IMR-90 (cell line): ENCODE results near the gene MAVS. TPM values are rescaled to one million over a fixed set of nuclear protein-coding genes. Genes with fewer than 3 reads are reported as not detected.

Source experiments
- ATAC-seq: fragments of 200-7000 bp; cut with Tn5 transposase; 2 replicates; pipeline ENCODE4 v1.9.1; 2020; ENCODE audit warnings: low read depth, mild to moderate bottlenecking, moderate library complexity
- BruUV-seq: library from RNA; stranded (reverse); fragments of 400-500 nt; replicated peaks from 2 replicates; lab custom pipeline; 2021; lab: Mats Ljungman, UMichigan
- CTCF ChIA-PET: fragments of 300-600 bp; formaldehyde crosslinking; extraction: SDS; loops from one replicate; lab custom pipeline; 2021; ENCODE audit warnings: antibody characterized with exemption; lab: Yijun Ruan, JAX
- POLR2A ChIA-PET: fragments of 300-600 bp; sonication (Branson Sonifier 250); formaldehyde crosslinking; loops from one replicate; lab custom pipeline; 2022; ENCODE audit warnings: antibody characterized with exemption; ENCODE audit not compliant: unreplicated experiment; lab: Charles Lee
- DNase-seq: peaks from one replicate; pipeline ENCODE4 v3.0.0; 2013
- H2AFZ ChIP-seq: replicated peaks from 2 replicates; pipeline ENCODE3; 2013; ENCODE audit warnings: low read length, mild to moderate bottlenecking; ENCODE audit not compliant: poor library complexity
- H2AK5ac ChIP-seq: 2 replicates; pipeline ENCODE4 v1.6.1; 2013; ENCODE audit warnings: low read depth, low read length, inconsistent platforms
- H2AK9ac ChIP-seq: replicated peaks from 2 replicates; pipeline ENCODE3; 2013; ENCODE audit warnings: mild to moderate bottlenecking, low read depth, low read length, moderate library complexity; ENCODE audit not compliant: poor library complexity
- H2BK120ac ChIP-seq: 2 replicates; pipeline ENCODE4 v1.6.1; 2013; ENCODE audit warnings: low read depth, low read length, inconsistent platforms
- H2BK15ac ChIP-seq: 3 replicates; pipeline ENCODE4 v1.6.1; 2013; ENCODE audit warnings: low read depth, low read length, inconsistent platforms
- H2BK20ac ChIP-seq: 2 replicates; pipeline ENCODE4 v1.6.1; 2013; ENCODE audit warnings: low read depth, mild to moderate bottlenecking, inconsistent platforms, low read length, moderate library complexity
- H2BK5ac ChIP-seq: 2 replicates; pipeline ENCODE4 v1.6.1; 2013; ENCODE audit warnings: mild to moderate bottlenecking, low read depth, low read length, inconsistent platforms; ENCODE audit not compliant: poor library complexity, severe bottlenecking
- H3K14ac ChIP-seq: replicated peaks from 2 replicates; pipeline ENCODE4 v1.6.1; 2013; ENCODE audit warnings: low read depth, low read length, inconsistent platforms
- H3K18ac ChIP-seq: 2 replicates; pipeline ENCODE4 v1.6.1; 2013; ENCODE audit warnings: low read depth, low read length, control low read depth
- H3K23ac ChIP-seq: 2 replicates; pipeline ENCODE4 v1.6.1; 2013; ENCODE audit warnings: low read depth, low read length, inconsistent platforms
- H3K27ac ChIP-seq: 2 replicates; pipeline ENCODE4 v1.5.1; 2013; ENCODE audit warnings: mild to moderate bottlenecking, control low read depth, low read length; ENCODE audit not compliant: insufficient read depth
- H3K27me3 ChIP-seq: 2 replicates; pipeline ENCODE4 v1.6.1; 2013; ENCODE audit warnings: low read length; ENCODE audit not compliant: control insufficient read depth, insufficient read depth
- H3K36me3 ChIP-seq: 2 replicates; pipeline ENCODE4 v1.6.1; 2013; ENCODE audit warnings: low read length, mixed read lengths; ENCODE audit not compliant: control insufficient read depth, insufficient read depth
- H3K4ac ChIP-seq: 2 replicates; pipeline ENCODE4 v1.6.1; 2013; ENCODE audit warnings: low read depth, low read length, inconsistent platforms
- H3K4me1 ChIP-seq: 2 replicates; pipeline ENCODE4 v1.6.1; 2013; ENCODE audit warnings: low read length, mixed read lengths; ENCODE audit not compliant: control insufficient read depth, insufficient read depth
- H3K4me2 ChIP-seq: 2 replicates; pipeline ENCODE4 v1.6.1; 2013; ENCODE audit warnings: low read depth, mild to moderate bottlenecking, control low read depth, low read length, moderate library complexity
- H3K4me3 ChIP-seq: 2 replicates; pipeline ENCODE4 v1.5.1; 2013; ENCODE audit warnings: low read depth, mild to moderate bottlenecking, control low read depth, low read length, moderate library complexity; ENCODE audit not compliant: insufficient read depth
- H3K56ac ChIP-seq: 2 replicates; pipeline ENCODE4 v1.6.1; 2013; ENCODE audit warnings: low read length, inconsistent platforms; ENCODE audit not compliant: insufficient read depth; ENCODE audit errors: extremely low read depth
- H3K79me1 ChIP-seq, 2 experiments: 2 replicates each; pipeline ENCODE4 v1.6.1; 2013; ENCODE audit warnings: low read length in 2 of 2, inconsistent platforms in 1 of 2, low read depth in 1 of 2
- H3K9ac ChIP-seq: 2 replicates; pipeline ENCODE4 v1.6.1; 2013; ENCODE audit warnings: low read depth, low read length, control low read depth
- H3K9me1 ChIP-seq: 2 replicates; pipeline ENCODE4 v1.6.1; 2013; ENCODE audit warnings: low read length, inconsistent platforms; ENCODE audit not compliant: insufficient read depth
- H3K9me3 ChIP-seq: 2 replicates; pipeline ENCODE4 v1.6.1; 2013; ENCODE audit warnings: low read length; ENCODE audit not compliant: control insufficient read depth, insufficient read depth
- H4K20me1 ChIP-seq: 2 replicates; pipeline ENCODE4 v1.6.1; 2013; ENCODE audit warnings: low read length, inconsistent platforms; ENCODE audit not compliant: insufficient read depth
- H4K5ac ChIP-seq: 2 replicates; pipeline ENCODE4 v1.6.1; 2013; ENCODE audit warnings: mild to moderate bottlenecking, low read depth, low read length, control low read depth
- H4K8ac ChIP-seq, 2 experiments: 2 replicates each; pipeline ENCODE4 v1.6.1; 2013; ENCODE audit warnings: low read depth in 2 of 2, low read length in 2 of 2, control low read depth in 1 of 2, inconsistent platforms in 1 of 2
- H4K91ac ChIP-seq: 2 replicates; pipeline ENCODE4 v1.6.1; 2013; ENCODE audit warnings: low read depth, low read length, inconsistent platforms; ENCODE audit not compliant: insufficient read depth
- BHLHE40 ChIP-seq: fragments of 150-350 bp; IDR thresholded peaks from 2 replicates; pipeline ENCODE4 v1.6.1; 2016; ENCODE audit warnings: mild to moderate bottlenecking, low read depth, low read length
- CTCF ChIP-seq: conservative IDR thresholded peaks from 2 replicates; pipeline ENCODE4 v1.5.1; 2012; ENCODE audit warnings: mild to moderate bottlenecking, low read depth, low read length, improper control_type of control experiment
- ELK1 ChIP-seq: fragments of 150-350 bp; IDR thresholded peaks from 2 replicates; pipeline ENCODE4 v1.6.1; 2016; ENCODE audit warnings: low read depth, mild to moderate bottlenecking, low read length, moderate library complexity, borderline replicate concordance
- FOS ChIP-seq: fragments of 150-350 bp; IDR thresholded peaks from 2 replicates; pipeline ENCODE4 v1.6.1; 2016; ENCODE audit warnings: low read depth, low read length
- MAZ ChIP-seq: IDR thresholded peaks from 2 replicates; pipeline ENCODE4 v1.6.1; 2012; ENCODE audit warnings: low read depth, mild to moderate bottlenecking, low read length, improper control_type of control experiment, moderate library complexity, borderline replicate concordance
- MXI1 ChIP-seq: IDR thresholded peaks from 2 replicates; pipeline ENCODE4 v1.6.1; 2012; ENCODE audit warnings: low read depth, mild to moderate bottlenecking, low read length, moderate library complexity, borderline replicate concordance
- NFE2L2 ChIP-seq: fragments of 150-350 bp; IDR thresholded peaks from 2 replicates; pipeline ENCODE4 v1.6.1; 2016; ENCODE audit warnings: low read depth, mild to moderate bottlenecking, low read length
- POLR2A ChIP-seq: IDR thresholded peaks from 2 replicates; pipeline ENCODE4 v1.6.1; 2012; ENCODE audit warnings: mild to moderate bottlenecking, low read depth, low read length
- RAD21 ChIP-seq: IDR thresholded peaks from 2 replicates; pipeline ENCODE4 v1.6.1; 2012; ENCODE audit warnings: low read length, improper control_type of control experiment
- RCOR1 ChIP-seq: IDR thresholded peaks from 2 replicates; pipeline ENCODE4 v1.6.1; 2012; ENCODE audit warnings: mild to moderate bottlenecking, low read length, improper control_type of control experiment; ENCODE audit not compliant: insufficient replicate concordance
- WGBS, 2 experiments: methylation state at CpG; one replicate each; pipeline versions ENCODE4 v1.1.5 to v1.1.7; 2013; ENCODE audit warnings: missing lambda C conversion rate in 2 of 2; ENCODE audit not compliant: insufficient read length in 1 of 2; ENCODE audit errors: extremely low coverage in 2 of 2; 5-methylcytosine and 5-hydroxymethylcytosine counted together
- dilution Hi-C: fragments of 300-500 bp; cut with HindIII; formaldehyde crosslinking; loops from one replicate; pipeline ENCODE4 v1.14.3; 2018; ENCODE audit warnings: low sequenced_read_pairs; ENCODE audit not compliant: unreplicated experiment
- in situ Hi-C: fragments of 300-500 bp; cut with MboI; formaldehyde crosslinking; loops from 3 replicates; pipeline ENCODE4 v1.14.3; 2019; ENCODE audit warnings: low sequenced_read_pairs, inconsistent platforms, mixed read lengths
- intact Hi-C: fragments of 100-400 bp; cut with micrococcal nuclease; formaldehyde crosslinking; loops from 2 replicates; pipeline ENCODE4 v1.10.0; 2022
- polyA plus RNA-seq, 3 experiments: library from polyadenylated mRNA; depleted of rRNA; stranded (reverse); fragments of >200 nt; gene quantifications; 2 replicates each; pipeline ENCODE4 v1.2.3, GENCODE V29; 2012; ENCODE audit warnings: low replicate concordance in 1 of 3
- total RNA-seq: library from RNA; depleted of rRNA; stranded (reverse); fragments of >200 nt; gene quantifications from 2 replicates; pipeline ENCODE4 v1.2.3, GENCODE V29; 2012
- TF ChIP-seq, protein P1 (sequence below): fragments of 150-350 bp; IDR thresholded peaks from 2 replicates; pipeline ENCODE4 v1.6.1; 2017; ENCODE audit warnings: mild to moderate bottlenecking, antibody characterized with exemption, low read length, low read depth

Gene MAVS
- total and polyA plus RNA-seq, 2 of the 4 experiments (the other 2 are of a cell fraction), result 10.4 to 15.6 TPM

DNA sequence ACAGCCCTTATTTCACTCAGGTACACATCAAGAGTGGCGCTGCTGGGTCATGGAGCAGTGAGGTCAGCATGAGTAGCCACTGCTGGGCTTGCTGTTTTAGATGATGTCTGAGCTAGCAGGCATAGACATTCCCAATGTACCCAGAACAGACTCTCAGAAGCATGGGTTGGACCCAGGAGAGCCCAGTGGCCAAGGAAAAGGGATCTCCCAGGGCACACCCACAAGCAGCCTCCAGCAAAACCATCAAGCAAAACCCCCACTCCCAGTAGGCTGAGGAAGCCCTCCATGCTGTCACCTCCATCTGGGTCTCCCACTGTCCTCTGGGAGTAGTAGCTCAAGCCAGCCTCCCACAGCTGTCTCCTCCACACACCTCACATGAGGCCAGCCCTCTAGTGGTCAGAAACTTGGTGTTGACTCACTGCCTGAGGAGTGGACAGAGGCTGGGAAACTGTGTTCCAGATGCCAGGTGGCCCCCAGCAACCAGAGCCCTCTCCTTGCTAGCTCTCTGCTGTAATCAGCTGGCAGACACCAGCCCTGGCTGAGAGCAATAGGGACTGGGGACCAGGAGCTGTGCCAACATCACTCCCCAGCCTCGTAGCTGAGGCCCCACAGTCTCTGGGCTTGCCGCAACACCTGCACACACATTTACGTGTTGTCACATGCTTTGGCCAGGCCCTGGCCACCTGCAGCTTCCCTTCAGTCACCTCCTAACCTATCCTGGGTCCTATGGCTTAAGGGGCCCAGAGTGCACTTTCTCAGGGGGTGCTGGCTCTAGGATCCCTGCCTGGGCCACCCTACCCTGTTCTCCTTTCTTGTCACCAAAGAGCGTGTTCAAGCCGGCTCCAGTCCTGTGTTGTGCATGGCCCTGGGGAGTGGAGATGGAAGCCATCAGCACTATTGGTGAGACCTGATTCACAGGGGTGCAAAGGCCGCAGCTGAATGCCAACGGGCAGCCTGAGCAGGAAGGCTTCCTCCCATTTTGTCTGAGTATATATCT lies 28.2 kb upstream of the MAVS start:
- no peaks in the 10 kb centered on the region for H4K20me1 ChIP-seq
- H3K27me3 ChIP-seq, result no peaks in the 10 kb centered on the region
- H3K4me3 ChIP-seq, result no peak overlapping the region
- no TSS peak for BruUV-seq
- H3K9me3 ChIP-seq, result no peaks in the 10 kb centered on the region
- peaks cover 14 to 37% of the 10 kb centered on the region in 2 experiments; a peak in 3 of 4 replicates for H3K79me1 ChIP-seq
- no peak overlapping the region for H3K23ac ChIP-seq
- peak overlapping the region; percentile 63 for H3K4ac ChIP-seq
- WGBS, 2 experiments, result 76% methylated on average over 3 of the region's 8 CpGs; no CpG with 5 or more reads in 1 of the 2 experiments
- peak overlapping the region; percentile 57 for H2BK5ac ChIP-seq
- peak overlapping the region; percentile 93 for H2AK9ac ChIP-seq
- peak; percentile 87 for DNase-seq
- CTCF ChIA-PET, result interaction anchor here (0.5 to 1.2 kb wide), 8 partner anchors 13 to 67 kb away, joined by 3 to 11 read pairs (median 3); partner anchors contain the start of genes CDC25B, CENPB and SPEF1
- peaks cover 8% of the 10 kb centered on the region; the same call in 1 of the 2 replicates for H3K4me1 ChIP-seq
- no peak overlapping the region for H3K4me2 ChIP-seq
- H2AK5ac ChIP-seq, result peak overlapping the region; percentile 74
- peak overlapping the region; percentile 75; the same call in 1 of the 2 replicates for H2BK20ac ChIP-seq
- H3K9ac ChIP-seq, result 0 out of 2 replicates have a peak overlapping the region, but pooled peaks have one; percentile 20
- H4K91ac ChIP-seq, result peak overlapping the region; percentile 57
- H4K8ac ChIP-seq, result peak overlapping the region in 1 of 2 experiments; percentile 69; a peak in 3 of 4 replicates
- H3K56ac ChIP-seq, result no peak overlapping the region
- H3K14ac ChIP-seq, result peak overlapping the region; percentile 33; the same call in 1 of the 2 replicates
- H2AFZ ChIP-seq, result peak overlapping the region; percentile 69
- H3K18ac ChIP-seq, result no peak overlapping the region
- H3K9me1 ChIP-seq, result 0 out of 2 replicates have a peak, but pooled peaks cover 12% of the 10 kb centered on the region
- peak; percentile 64 for ATAC-seq
- peak overlapping the region; percentile 20; the same call in 1 of the 2 replicates for H3K27ac ChIP-seq
- H2BK120ac ChIP-seq, result peak overlapping the region; percentile 71
- in situ Hi-C loops, result no loop called here
- dilution Hi-C loops, result no loop called here
- intact Hi-C loops, result no loop called here
- peaks cover 10% of the 10 kb centered on the region for H3K36me3 ChIP-seq
- POLR2A ChIA-PET, result interaction anchor here (1.6 kb wide), 1 partner anchor 31 kb away, joined by 5 read pairs; the partner anchor contains the start of gene CENPB
- H4K5ac ChIP-seq, result 0 out of 2 replicates have a peak overlapping the region, but pooled peaks have one; percentile 11
- peak overlapping the region; percentile 32; the same call in 1 of the 3 replicates for H2BK15ac ChIP-seq
- TF ChIP-seq ELK1 (no peak), BHLHE40 (peak; percentile 24; the same call in 1 of the 2 replicates), RAD21 (peak; percentile 61), CTCF (peak; percentile 75), FOS (no peak; the same call in 1 of the 2 replicates), POLR2A (no peak), MXI1 (no peak), MAZ (peak; percentile 38; the same call in 1 of the 2 replicates), NFE2L2 (no peak), RCOR1 (peak; percentile 14)
- TF ChIP-seq, protein P1, sequence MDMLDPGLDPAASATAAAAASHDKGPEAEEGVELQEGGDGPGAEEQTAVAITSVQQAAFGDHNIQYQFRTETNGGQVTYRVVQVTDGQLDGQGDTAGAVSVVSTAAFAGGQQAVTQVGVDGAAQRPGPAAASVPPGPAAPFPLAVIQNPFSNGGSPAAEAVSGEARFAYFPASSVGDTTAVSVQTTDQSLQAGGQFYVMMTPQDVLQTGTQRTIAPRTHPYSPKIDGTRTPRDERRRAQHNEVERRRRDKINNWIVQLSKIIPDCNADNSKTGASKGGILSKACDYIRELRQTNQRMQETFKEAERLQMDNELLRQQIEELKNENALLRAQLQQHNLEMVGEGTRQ, result peak; percentile 4; the same call in 1 of the 2 replicates
